Fibroblast of the aortic adventitia (primary cell): ENCODE results near the gene FIG4. TPM values are rescaled to one million over a fixed set of nuclear protein-coding genes. Genes with fewer than 3 reads are reported as not detected.
A peak's percentile ranks its signal among the peaks of the same experiment; 100 is the strongest.

Experiments used
- DNase-seq: peaks from one replicate; pipeline ENCODE4 v3.0.0-alpha.2; 2010; ENCODE audit warnings: low read depth
- H3K4me3 ChIP-seq: 2 replicates; pipeline ENCODE4 v1.5.1; 2011; ENCODE audit warnings: low read depth, mild to moderate bottlenecking, control low read depth, low read length, moderate library complexity
- total RNA-seq: library from RNA; depleted of rRNA; stranded (reverse); fragments of >200 nt; gene quantifications from 2 replicates; pipeline ENCODE4 v1.2.3, GENCODE V29; 2012; ENCODE audit warnings: low replicate concordance
- TF ChIP-seq, protein P1 (sequence below): IDR thresholded peaks from 2 replicates; pipeline ENCODE4 v1.5.1; 2011; ENCODE audit warnings: mild to moderate bottlenecking, low read length, control low read depth, inconsistent platforms; ENCODE audit not compliant: insufficient read depth

FIG4 gene
- total RNA-seq, 1 donor: 28.0 TPM

DNA sequence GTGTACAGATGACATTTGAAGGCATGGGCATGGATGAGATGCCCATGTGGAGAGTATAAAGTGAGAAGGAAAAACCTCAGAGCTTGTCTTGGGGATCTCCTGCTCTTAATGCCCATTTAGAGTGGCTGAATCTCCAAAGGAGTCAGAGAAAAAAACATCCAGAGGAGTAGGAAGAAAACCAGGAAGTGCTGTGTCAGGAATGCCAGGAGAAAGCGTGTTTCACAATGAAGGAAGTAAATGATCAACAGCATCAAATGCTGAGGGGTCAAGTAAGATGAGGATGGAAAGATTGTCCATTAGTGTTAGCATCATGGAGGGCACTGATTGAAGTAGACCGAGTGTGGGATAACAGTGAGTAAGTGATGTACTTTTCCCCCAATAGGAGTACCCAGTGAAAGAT is 56.1 kb downstream of the FIG4 start:
- H3K4me3 ChIP-seq: no peak overlapping the region
- TF ChIP-seq, protein P1, sequence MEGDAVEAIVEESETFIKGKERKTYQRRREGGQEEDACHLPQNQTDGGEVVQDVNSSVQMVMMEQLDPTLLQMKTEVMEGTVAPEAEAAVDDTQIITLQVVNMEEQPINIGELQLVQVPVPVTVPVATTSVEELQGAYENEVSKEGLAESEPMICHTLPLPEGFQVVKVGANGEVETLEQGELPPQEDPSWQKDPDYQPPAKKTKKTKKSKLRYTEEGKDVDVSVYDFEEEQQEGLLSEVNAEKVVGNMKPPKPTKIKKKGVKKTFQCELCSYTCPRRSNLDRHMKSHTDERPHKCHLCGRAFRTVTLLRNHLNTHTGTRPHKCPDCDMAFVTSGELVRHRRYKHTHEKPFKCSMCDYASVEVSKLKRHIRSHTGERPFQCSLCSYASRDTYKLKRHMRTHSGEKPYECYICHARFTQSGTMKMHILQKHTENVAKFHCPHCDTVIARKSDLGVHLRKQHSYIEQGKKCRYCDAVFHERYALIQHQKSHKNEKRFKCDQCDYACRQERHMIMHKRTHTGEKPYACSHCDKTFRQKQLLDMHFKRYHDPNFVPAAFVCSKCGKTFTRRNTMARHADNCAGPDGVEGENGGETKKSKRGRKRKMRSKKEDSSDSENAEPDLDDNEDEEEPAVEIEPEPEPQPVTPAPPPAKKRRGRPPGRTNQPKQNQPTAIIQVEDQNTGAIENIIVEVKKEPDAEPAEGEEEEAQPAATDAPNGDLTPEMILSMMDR: no peak
- no peak for DNase-seq

DNA sequence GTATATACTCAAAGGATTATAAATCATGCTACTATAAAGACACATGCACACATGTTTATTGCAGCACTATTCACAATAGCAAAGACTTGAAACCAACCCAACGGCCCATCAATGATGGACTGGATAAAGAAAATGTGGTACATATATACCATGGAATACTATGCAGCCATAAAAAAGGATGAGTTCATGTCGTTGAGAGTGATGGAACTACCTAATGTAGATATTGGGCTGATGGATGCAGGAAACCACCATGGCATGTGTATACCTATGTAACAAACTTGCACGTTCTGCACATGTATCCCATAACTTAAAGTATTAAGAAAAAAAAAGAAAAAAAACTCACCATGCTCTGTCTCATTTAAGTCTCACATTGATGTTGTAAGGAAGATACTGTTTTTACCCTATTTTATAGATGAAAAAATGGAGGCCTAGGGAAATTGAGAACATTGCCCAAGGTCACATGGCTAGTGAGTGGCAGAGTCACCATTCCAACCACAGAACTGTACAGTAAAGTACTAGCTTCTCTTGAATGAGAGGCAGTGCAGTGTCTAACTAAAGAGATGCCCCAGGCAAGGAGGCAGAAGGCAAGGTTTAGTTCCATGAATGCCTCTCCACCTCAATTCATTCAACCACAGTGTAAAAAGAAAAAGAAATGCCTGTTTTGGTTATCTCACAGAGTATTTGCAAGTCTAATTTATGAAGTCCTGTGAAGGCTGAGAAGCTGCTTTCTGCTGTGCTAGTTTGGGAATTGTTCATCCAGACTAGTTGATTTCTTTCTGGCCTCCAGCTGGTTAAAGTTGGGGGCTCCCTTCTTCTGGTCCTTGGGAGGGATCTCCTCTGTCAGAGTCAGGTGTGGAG is 68.2 kb downstream of the FIG4 start:
- TF ChIP-seq, protein P1: no peak
- no peak overlapping the region for H3K4me3 ChIP-seq
- no peak for DNase-seq

DNA sequence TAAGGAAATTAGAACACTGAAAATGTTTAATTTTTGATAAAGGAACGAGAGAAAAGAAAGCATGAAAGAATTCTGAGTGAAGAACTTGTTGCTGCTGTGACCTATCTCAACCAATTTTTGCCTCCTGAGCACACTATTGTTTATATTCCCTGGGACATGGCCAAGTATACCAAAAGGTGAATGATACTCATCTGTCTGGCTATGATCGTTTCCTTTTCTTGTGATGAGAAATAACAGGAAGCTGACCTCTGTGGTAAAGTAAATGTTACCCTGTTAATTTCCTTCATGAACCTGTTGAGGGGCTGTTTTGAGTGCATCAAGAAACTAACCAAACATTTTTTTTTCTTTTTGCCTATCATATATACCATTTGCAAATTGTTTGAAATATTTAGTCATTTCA is 69.1 kb downstream of the FIG4 start:
- TF ChIP-seq, protein P1: no peak
- no peak overlapping the region for H3K4me3 ChIP-seq
- no peak for DNase-seq

DNA sequence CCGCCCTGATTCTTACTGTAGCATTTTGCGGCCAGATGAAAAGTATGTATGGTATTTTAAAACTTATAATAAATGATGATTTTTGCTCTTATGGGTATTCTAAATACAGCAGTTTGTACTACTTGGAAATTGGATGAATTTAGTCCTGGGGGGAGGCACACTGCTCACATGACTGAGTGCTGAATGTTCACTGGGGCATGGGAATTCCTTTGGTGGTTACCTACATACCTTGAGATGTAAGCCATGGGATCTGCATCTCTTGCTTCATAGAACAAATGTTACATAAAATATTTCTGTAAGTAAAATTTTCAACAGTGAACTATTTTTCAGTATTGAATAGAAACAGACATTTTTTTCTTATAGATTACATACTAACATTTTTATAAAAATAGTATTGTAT is 71.1 kb downstream of the FIG4 start:
- H3K4me3 ChIP-seq: no peak overlapping the region
- TF ChIP-seq, protein P1: no peak
- DNase-seq: no peak

DNA sequence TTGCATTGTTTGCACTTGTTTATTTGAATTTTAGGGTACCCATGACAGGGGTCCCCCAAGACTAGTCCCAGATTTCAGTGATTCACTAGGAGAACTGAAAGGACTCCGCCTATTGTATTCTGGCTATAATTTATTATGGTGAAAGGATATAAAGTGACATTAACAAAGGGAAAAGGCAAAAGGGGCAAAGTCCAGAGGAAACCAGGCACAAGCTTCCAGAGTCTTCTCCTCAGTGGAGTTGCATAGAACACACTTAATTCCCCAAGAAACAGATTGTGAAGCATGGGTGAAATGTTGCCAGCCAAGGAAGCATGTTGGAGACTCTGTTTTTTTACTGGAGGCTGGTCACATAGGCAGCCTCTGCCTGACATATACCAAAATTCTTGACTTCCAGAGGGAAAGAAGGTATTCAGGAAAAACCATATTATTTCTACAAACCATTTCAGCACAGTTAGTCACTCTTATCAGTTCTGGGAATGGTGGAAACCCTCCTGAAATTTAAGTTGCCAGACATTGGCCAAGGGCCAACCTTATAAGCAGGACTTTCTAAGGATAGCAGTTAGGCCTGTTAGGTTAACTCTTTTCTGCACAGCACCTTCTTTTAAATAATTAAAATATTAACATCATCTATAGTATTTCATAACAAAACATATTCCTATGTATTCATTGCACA is 71.8 kb downstream of the FIG4 start:
- no peak overlapping the region for H3K4me3 ChIP-seq
- peak; percentile 88 for DNase-seq
- TF ChIP-seq, protein P1: no peak

DNA sequence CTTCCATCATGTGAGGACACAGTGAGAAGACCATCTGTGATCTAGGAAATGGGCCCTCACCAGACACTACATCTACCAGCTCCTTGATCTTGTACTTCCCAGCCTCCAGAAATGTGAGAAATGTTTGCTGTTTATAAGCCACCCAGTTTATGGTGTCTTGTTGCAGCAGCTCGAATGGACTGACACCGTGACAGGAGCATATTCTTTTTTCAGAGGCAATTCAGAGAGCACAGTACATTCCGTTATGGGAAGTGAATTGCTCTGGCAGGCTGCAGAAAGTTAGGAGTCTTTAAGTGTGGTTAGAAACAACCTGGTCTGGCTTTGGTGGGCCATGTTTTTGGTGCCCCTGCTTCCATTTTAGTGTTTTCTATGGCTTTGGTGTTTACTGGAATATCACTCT is 75.1 kb downstream of the FIG4 start:
- no peak for DNase-seq
- TF ChIP-seq, protein P1: no peak
- no peak overlapping the region for H3K4me3 ChIP-seq
